HG02973 (cell line): ENCODE measurements around the gene CGB8.
A peak's percentile ranks its signal among the peaks of the same experiment; 100 is the strongest.
"Not testable (repeated sequence)": the region's sequence is repeated elsewhere in the genome, so short reads cannot be mapped to it uniquely, and the experiment has no call there.

Source experiments
- ATAC-seq: cut with Tn5 transposase; IDR thresholded peaks from one replicate; pipeline ENCODE4 v1.9.1; 2021; ENCODE audit warnings: moderate library complexity; ENCODE audit not compliant: unreplicated experiment

The CGB8 gene

GRCh38 chr19:49049011-49049410, at the start of gene CGB8:
Gene CGB8, minus strand, starts transcription at chr19:49049111. Its CDS starts 372 bp downstream, at chr19:49048739.
- ATAC-seq, result not testable (repeated sequence)

DNA sequence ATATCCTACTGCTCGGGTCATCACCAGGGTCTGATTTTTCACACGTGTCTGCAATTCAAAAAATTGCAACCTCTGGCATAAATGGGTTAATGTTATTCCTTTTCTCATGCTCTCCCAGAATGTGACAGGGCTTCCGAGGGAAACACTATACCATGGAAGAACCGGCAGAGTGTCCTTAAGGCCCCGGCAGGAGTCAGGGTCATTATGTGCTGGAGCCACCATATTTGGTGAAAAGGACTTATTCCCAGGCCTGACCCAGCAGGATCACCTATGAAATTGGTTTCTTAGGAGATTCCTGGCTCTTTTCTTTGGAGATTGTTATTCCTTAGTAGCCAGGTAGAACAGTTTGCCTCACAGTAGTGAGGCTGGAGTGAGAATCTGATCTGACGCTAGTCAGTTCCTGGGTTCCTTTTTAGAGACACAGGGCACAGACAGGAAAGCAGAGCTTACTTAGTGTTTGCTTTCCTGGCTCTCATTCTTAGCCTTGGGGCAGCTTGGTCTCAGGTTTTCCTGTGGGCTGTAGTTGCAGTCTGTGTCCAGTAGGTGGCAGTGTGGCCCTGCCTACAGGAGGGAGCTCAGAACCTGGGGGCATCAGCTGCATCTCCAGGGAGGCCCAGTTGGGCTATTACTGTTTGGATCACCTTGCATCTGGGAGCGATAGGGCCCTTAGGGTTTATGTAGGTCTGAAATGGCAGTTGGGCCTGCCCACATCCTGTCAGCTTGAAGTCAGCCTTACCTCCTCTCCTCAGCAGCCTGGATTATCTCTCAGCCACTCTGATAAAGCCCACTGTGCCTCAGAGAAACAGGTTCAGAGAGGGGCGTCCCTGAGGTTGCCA, 48.8 kb upstream of the CGB8 start:
- no peak for ATAC-seq

DNA sequence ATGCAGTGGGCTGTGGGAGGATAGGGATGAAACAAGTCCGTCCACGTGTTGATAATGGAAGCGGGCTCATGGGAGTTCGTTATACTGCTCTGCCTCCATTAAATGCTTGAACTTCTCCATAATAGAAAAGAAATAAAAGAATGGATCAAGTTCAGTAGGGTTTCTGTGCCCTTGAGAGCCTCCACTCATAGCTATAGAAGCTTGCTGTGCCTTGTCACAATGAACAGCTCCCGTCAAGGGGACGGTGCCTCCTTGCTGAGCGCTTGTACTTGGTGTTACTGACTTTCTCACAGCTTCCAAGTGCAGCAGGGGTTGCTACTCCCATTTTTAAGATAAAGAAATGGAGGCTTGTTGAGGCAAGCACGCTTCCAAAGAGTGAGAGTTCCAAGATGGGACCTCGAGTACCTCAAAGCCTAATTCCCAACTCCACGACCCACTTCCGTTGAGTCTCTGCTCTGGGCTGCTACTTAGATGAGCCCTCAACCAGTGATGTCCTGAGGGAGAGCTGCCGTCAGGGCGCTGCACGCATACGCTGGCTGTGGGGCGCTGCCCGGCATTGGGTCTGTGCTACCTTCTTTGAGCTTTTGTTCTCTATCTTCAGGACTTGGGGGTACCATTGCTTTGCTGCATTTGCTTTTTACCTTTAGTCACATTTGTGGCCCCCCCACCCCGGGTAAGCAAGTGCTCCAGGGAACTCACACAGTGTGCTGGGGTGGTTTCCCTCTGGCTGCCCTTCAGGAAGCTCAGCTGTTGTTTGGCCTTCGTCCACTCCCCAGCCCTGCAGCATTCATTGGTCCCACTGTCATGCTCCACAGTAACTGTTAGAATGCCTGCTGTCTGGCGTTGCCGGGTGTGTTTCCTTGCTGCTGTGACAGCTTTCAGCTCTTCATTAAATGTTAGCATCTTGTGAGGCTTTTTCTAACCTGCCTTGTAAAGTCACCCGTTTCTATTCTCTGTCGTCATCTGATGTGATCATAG, 45.9 kb upstream of the CGB8 start:
- no peak for ATAC-seq

GRCh38 chr19:49092686-49093085, 43.8 kb upstream of the CGB8 start:
- ATAC-seq, result no peak

DNA sequence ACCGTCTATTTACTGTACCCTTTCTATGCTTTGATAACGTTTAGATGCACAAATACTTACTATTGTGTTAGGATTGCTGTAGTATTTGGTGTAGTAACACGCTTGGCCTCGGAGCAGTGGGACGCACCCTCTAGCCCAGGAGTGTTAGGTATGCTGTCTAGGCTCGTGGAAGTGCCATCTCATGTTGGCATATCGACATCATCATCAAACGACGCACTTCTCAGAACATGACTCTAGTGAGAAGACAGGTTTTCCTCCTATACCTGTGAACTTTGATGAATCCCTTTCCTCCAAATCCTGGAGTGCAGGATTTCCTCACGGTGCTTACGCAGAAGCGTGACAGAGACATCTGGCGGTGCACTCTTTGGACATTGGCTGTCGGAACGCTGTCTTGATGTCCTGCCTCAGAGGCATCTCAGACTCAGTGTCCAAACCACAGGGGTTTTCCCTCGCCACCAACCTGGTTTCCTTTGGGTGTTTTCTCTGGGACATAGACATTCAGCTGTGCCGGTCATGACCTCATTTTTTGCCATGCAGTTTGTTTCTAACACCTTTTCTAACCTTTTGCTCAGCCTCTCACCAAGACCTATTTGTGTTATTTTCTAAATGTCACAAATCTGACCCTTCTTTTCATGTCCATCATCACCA, 42.6 kb upstream of the CGB8 start:
- ATAC-seq, result no peak

DNA sequence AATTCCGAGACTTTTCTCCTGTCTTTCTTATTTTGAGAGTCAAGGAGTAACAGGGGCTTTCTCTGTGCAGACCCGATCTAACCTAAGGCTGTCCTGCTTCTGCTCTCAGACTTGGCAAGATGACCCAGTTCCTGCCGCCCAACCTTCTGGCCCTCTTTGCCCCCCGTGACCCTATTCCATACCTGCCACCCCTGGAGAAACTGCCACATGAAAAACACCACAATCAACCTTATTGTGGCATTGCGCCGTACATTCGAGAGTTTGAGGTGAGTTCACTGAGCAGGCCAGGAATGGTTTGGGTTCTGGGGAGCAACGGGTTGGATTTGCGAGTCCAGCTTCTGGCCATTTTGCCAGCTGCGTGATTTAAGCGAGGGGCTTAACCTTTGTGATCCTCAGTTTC, 37.4 kb upstream of the CGB8 start:
- ATAC-seq, result no peak

GRCh38 chr19:49085868-49086232, 36.9 kb upstream of the CGB8 start:
- no peak for ATAC-seq

DNA sequence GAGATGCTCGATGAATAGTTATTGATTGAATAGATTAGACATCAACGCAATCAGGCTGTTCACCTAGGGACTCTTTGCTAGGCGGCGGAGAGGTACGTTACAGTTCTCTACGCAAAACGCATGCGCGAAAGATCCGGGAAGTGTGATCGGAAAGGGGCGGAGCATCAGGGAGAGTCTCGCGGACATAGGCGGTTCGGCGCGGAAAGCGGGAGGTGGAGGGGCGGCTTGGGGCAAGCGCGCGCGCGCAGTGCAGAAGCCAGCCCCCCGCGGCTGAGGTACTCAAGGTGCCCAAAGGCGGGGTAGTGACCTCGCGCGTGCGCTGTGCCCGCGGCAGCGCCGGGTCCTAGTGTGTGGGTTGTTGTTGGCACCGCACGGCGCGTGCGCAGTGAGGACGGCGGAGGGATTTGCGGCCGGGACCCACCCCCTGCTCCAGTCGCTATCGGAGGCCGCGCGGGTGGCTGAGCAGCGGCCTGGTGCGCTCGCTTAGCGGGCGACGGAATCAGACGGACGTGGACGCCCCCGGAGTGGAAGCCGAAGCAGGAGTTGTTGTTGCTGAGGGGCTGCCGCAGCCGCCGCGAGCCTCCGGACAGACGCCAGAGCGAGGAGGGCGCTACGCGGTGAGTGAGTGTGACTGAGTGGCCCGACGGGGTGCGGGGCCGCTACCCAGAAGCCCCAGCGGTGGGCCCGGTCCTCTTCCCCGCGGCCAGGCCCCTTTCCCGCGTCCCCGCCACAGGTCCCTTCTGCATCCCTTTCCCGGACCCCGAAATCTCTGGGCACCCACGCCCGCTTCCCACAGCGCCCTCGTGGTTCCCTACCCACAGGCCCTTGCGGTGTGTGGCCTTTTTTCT, 36.3 kb upstream of the CGB8 start, which contains the start of gene SNRNP70:
TSS of gene SNRNP70 (plus strand) at position 432 of the 848 bp plus-strand sequence. CDS start 964 bp downstream, outside the sequence.
- peak; percentile 72 for ATAC-seq

GRCh38 chr19:49084206-49085019, 35.5 kb upstream of the CGB8 start:
- ATAC-seq, result no peak

DNA sequence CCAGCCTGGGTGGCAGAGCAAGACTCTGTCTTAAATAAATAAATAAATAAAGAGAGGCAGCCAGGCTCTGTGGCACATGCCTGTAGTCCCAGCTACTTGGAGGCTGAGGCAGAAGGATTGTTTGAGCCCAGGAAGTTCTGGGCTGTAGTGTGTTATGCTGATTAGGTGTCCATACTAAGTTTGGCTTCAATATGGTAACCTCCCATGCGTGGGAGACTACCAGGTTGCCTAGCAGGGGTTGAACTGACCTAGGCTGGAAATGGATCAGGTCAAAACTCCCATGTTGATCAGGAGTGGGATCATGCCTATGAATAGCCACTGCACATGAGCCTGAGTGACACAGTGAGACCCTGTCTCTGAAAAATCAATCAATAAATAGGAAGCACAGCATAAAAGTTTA, 32.4 kb upstream of the CGB8 start:
- ATAC-seq, result no peak

DNA sequence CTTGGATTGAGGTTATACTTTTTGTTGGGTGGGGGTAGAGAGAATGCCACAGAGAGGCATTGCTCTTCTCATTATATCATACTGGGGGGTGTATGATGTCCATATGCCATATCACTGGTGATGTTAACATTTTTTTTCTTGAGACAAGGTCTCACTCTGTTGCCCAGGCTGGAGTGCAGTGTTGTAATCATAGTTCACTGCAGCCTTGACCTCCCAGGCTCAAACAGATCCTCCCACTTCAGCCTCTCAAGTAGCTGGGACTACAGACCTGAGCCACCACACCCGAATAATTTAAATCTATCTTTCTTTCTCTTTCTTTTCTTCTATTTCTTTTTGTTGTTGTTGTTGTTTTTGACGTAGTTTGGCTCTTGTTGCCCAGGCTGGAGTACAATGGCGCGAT, 31.5 kb upstream of the CGB8 start:
- ATAC-seq, result no peak

DNA sequence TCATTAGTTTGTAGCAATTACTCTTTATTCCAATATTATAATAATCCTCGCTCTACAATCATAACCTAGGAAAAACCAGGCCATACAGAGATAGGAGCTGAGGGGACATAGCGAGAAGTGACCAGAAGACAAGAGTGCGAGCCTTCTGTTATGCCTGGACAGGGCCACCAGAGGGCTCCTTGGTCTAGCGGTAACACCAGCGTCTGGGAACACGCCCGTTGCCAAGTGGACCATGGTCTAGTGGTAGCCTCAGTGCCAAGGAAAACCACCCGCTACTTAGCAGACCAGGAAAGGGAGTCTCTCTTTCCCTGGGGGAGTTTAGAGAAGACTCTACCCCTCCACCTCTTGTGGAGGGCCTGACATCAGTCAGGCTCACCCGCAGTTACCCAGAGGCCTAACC, 26.0 kb upstream of the CGB8 start:
- not testable (repeated sequence) for ATAC-seq

GRCh38 chr19:49073514-49074378, 24.8 kb upstream of the CGB8 start:
- no peak for ATAC-seq

DNA sequence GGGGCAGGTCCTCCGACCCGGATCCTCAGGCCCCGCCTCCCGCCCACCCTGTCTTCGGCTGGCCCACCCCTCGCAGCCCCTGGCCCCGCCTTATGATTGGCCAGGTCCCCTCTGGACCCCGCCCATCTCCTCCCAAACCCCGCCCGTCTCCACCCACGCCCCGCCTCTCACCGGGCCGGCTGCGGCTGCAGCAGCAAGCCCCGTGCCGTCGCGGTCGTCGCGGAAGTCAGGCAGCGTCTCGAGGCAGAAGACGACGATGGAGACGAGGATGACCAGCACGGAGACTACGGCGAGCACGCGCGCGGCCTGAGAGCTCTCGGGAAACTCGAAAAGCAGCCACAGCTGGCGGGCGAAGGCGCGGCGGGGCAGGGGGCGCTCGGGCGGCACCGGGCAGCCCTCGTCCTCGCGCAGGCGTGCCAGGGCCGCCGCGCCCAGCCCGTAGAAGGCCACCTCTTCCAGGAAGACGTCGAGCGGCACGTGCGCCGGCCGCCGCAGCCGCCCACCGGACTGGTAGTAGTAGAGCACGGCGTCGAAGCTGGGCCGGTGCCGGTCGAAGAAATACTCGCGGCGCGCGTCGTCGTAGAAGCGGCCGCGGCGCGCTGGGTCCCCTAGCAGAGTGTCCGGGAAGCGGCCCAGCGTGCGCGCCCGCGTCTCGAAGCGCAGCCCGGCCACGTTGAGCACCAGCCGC, 23.1 kb upstream of the CGB8 start:
- no peak for ATAC-seq

DNA sequence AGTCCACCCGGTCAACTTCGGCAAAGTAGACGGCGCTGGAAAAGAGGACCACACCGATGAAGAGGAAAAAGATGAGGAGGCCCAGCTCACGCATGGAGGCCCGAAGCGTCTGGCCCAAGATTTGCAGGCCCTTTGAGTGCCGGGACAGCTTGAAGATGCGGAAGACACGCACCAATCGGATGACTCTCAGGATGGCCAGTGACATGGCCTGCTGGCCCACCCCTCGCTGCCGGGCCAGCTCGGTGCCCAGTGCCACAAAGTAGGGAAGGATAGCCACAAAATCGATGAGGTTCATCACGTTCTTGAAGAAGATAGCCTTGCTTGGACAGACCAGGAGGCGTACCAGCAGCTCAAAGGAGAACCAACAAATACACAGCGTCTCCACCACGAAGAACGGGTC, 21.5 kb upstream of the CGB8 start:
- no peak for ATAC-seq

DNA sequence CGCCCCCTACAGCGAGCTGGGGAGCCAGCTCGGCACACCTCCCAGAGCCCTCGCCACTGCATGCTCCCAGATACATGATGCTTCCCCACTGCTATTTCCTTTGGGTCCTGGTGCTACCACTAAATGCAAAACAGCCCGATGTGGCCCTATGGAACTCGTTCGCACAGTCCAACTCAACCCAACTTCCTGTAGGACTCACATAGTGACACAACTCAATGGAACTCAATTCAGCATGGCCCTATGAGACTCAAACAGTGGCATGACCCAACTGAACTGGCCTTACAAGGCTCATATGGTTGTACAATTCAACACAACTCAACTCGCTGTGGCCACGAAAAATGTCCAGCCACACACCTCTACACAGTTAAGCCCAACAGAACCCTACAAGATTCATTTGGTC, 20.1 kb upstream of the CGB8 start:
- ATAC-seq, result no peak

DNA sequence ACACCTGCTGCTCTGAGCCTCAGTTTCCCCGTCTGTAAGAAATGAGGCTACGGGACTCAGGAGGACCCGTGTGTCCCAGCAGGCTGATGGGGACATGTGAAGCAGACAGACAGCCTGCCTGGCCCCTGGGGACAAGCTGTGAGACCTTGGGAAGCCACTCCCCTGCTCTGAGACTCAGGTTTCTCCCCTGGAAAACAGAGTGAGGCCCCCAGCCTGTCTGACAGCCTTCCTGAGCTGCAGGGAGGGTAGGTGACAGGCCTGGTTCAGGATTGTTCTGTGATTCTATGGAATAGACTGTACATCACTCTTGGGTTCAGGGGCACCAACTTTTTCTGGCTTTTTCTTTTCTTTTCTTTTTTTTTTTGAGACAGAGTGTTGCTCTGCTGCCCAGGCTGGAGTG, 18.6 kb upstream of the CGB8 start:
- ATAC-seq, result no peak
